ENCODE measurements around the gene MUSTN1.

The MUSTN1 gene

DNA sequence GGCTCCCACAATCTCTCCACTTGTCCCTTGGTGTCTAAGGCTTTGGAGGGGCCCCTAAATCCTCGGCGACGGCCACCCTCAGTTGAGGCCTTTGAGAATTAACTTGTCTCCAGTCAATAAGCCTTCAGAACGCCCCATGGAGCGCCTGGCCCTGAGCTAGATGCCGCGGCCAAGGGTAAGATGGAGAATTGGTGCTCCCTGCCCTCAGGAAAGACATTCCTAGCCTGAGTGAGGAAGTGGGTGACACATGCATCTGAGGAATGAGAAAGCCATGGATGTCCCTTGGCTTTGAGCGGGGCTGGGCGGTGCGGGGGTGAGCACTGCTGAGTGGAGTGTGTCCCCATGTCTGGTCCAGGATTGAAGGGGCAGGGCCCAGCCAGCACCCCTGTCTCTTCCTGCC lies 17.6 kb downstream of the MUSTN1 start:
- TF ChIP-seq, protein P1, sequence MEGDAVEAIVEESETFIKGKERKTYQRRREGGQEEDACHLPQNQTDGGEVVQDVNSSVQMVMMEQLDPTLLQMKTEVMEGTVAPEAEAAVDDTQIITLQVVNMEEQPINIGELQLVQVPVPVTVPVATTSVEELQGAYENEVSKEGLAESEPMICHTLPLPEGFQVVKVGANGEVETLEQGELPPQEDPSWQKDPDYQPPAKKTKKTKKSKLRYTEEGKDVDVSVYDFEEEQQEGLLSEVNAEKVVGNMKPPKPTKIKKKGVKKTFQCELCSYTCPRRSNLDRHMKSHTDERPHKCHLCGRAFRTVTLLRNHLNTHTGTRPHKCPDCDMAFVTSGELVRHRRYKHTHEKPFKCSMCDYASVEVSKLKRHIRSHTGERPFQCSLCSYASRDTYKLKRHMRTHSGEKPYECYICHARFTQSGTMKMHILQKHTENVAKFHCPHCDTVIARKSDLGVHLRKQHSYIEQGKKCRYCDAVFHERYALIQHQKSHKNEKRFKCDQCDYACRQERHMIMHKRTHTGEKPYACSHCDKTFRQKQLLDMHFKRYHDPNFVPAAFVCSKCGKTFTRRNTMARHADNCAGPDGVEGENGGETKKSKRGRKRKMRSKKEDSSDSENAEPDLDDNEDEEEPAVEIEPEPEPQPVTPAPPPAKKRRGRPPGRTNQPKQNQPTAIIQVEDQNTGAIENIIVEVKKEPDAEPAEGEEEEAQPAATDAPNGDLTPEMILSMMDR (IDR thresholded peaks at IDR 0.05), result no peak
- intact Hi-C loops (cut with DNase I; ENCODE audit: low total_unique reads), result no loop called here
- Histone ChIP-seq H3K27me3 (no peaks in the 10 kb centered on the region), H3K36me3 (peaks cover 33 to 59% (median 38%) of the 10 kb centered on the region in 3 donors), H3K4me1 (no peaks in the 10 kb centered on the region), H3K27ac (no peak overlapping the region), H3K4me3 (no peak overlapping the region), H3K9me3 (no peaks in the 10 kb centered on the region)
- DNase-seq, result no peak

DNA sequence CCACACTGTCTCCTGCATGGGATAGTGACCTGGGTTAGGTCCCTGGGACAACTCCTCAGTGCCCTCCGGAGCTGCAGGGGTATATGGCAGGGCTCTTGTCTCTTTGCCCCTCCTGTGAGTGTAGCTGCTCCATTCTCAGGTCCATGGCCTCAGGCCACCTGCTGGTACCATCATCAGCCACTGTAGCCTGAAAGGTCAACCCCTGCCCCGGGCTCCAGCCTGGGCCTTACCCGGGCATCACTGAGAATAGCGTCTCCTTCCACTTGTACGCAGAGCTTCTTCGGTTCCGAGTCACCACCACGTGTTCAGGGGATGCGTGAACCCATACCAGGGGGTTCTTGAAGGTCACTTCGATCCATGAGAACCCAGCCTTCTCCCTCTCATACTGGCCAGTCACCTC lies 18.2 kb downstream of the MUSTN1 start:
- Histone ChIP-seq H3K27ac (no peak overlapping the region), H3K27me3 (no peaks in the 10 kb centered on the region), H3K9me3 (no peaks in the 10 kb centered on the region), H3K4me3 (no peak overlapping the region), H3K36me3 (peaks cover 27 to 56% (median 37%) of the 10 kb centered on the region in 3 donors), H3K4me1 (no peaks in the 10 kb centered on the region)
- TF ChIP-seq, protein P1 (IDR thresholded peaks at IDR 0.05), result no peak
- DNase-seq, result no peak
- intact Hi-C loops (cut with DNase I; ENCODE audit: low total_unique reads), result no loop called here

DNA sequence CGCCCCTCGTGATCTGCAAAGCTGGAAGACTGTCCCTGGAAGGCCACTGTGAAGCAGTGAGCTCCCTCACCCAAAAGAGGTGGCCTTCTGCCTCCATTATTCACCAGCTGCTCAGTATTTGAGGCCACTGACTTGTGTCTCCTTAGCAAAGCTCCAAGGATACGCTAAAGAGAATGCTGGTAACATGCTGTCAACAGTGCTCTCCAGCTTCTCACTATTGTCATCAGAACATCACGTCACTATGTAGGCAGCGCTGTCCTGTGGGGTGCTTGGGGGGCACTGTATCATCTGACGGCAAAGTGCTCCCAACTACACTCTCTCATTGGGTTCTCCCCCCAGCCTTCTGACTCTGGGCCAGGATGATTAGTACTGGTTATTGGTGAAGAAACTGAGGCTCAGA lies 18.6 kb downstream of the MUSTN1 start:
- Histone ChIP-seq H3K27me3 (no peaks in the 10 kb centered on the region), H3K4me3 (no peak overlapping the region), H3K9me3 (no peaks in the 10 kb centered on the region), H3K4me1 (no peaks in the 10 kb centered on the region), H3K27ac (no peak overlapping the region), H3K36me3 (peaks cover 23 to 52% (median 37%) of the 10 kb centered on the region in 3 donors)
- intact Hi-C loops (cut with DNase I; ENCODE audit: low total_unique reads), result no loop called here
- TF ChIP-seq, protein P1 (IDR thresholded peaks at IDR 0.05), result no peak
- no peak for DNase-seq

DNA sequence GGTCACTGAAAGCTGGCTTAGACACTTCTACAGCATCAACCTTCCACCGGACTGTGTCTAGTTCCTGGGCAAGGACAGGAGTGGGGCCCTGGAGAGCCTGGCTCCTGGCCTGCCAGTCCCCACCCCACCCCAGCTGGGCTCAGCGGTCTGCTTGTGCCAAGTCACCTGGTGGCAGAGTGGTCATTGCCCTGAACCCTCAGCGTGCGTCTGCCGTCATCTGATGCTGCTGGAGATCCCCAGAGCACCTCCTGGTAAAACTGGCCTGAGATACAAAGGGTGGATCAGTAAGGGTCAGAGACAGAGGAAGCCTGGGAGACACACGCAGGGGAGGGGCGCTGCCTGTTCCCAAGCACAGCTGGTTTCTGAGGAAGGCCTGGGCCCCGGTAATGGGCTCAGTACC lies 21.0 kb downstream of the MUSTN1 start:
- H3K36me3 ChIP-seq, result peaks cover 4 to 28% (median 16%) of the 10 kb centered on the region in 3 donors
- no peak for DNase-seq
- intact Hi-C loops (cut with DNase I; ENCODE audit: low total_unique reads), result no loop called here
- no peaks in the 10 kb centered on the region for H3K4me1 ChIP-seq
- no peaks in the 10 kb centered on the region for H3K27me3 ChIP-seq
- H3K4me3 ChIP-seq, result no peak overlapping the region
- TF ChIP-seq, protein P1 (IDR thresholded peaks at IDR 0.05), result no peak
- no peak overlapping the region for H3K27ac ChIP-seq
- no peaks in the 10 kb centered on the region for H3K9me3 ChIP-seq

DNA sequence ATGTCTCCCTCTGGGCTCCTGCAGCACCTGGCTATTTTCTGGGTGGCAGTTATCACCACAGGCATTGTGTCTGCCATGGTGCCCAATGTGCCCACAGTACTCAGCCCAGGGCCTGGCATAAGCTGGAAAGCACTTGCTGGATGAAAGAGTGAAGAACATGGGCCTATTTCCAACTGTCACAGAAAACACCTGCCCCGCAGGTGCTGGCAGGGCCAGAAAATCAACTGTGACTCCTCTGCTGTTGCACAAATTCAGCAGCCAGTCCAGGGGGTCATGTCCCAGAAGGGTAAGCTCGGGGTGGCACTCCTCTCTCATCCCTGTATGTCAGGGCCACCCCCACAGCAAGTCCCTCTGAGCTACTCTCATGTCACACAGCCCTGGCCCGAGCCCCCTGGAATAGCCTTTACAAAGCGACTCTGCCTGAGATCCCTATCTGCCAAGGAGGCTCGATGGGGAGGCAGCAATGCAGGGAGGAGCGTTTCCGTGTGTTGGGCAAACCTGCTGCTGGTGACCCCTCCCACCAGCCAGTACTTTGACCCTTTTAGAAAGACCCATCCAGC lies 23.3 kb downstream of the MUSTN1 start:
- TF ChIP-seq, protein P1 (IDR thresholded peaks at IDR 0.05), result no peak
- H3K4me3 ChIP-seq, result no peak overlapping the region
- H3K4me1 ChIP-seq, result no peaks in the 10 kb centered on the region
- no peaks in the 10 kb centered on the region for H3K27me3 ChIP-seq
- H3K36me3 ChIP-seq, result peaks cover 6 to 25% (median 16%) of the 10 kb centered on the region in 3 donors
- intact Hi-C loops (cut with DNase I; ENCODE audit: low total_unique reads), result no loop called here
- H3K27ac ChIP-seq, result no peak overlapping the region
- no peaks in the 10 kb centered on the region for H3K9me3 ChIP-seq
- DNase-seq, result no peak

DNA sequence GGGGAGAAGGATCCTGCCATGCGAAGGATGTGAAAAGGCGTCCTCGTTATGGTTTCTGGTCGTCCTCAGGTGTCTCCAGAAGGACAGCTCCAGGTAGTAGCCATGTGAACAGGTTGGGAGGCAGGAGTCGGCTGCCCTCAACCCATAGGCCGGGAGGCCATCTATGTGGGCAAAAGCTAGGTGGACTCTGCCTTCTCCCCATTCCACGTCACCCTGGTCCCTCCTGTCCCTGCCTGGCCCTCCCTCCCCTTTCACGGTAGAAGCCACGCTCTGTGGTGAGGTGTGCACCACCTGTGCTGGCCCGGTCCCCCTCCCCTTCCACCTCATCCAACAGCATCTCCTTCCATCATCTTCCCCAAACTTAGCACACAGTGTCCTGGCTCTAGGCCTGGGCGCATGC lies 23.9 kb downstream of the MUSTN1 start:
- Histone ChIP-seq H3K27ac (no peak overlapping the region), H3K4me3 (no peak overlapping the region), H3K4me1 (no peaks in the 10 kb centered on the region), H3K9me3 (no peaks in the 10 kb centered on the region), H3K27me3 (no peaks in the 10 kb centered on the region), H3K36me3 (peaks cover 9 to 25% (median 21%) of the 10 kb centered on the region in 3 donors)
- TF ChIP-seq, protein P1 (IDR thresholded peaks at IDR 0.05), result no peak
- DNase-seq, result no peak
- intact Hi-C loops (cut with DNase I; ENCODE audit: low total_unique reads), result no loop called here

Measured in tibial artery (tissue), 4 donors.